HEK293T (cell line): ENCODE data around the gene VPS37B.
"Not testable (repeated sequence)": the region's sequence is repeated elsewhere in the genome, so short reads cannot be mapped to it uniquely, and the experiment has no call there.

ENCODE experiments used
- CTCF ChIA-PET: fragments of 350-600 bp; formaldehyde crosslinking; extraction: SDS; loops from one replicate; lab custom pipeline; 2021; ENCODE audit warnings: antibody characterized with exemption, inconsistent platforms; lab: Yijun Ruan, JAX
- POLR2A ChIA-PET: fragments of 350-600 bp; formaldehyde crosslinking; extraction: SDS; loops from one replicate; lab custom pipeline; 2020; ENCODE audit warnings: antibody characterized with exemption, inconsistent platforms; lab: Yijun Ruan, JAX
- DNase-seq: peaks from one replicate; pipeline ENCODE4 v3.0.0; 2012; ENCODE audit warnings: mixed read lengths; ENCODE audit errors: extremely low spot score
- ARNT ChIP-seq: fragments of 450-650 bp; IDR thresholded peaks from 2 replicates; pipeline ENCODE4 v1.6.1; 2017; ENCODE audit warnings: mild to moderate bottlenecking
- BHLHE40 ChIP-seq: fragments of 450-650 bp; IDR thresholded peaks from 2 replicates; pipeline ENCODE4 v1.6.1; 2016; ENCODE audit warnings: mild to moderate bottlenecking, moderate library complexity, borderline replicate concordance
- CTBP1 ChIP-seq: fragments of 450-650 bp; IDR thresholded peaks from 2 replicates; pipeline ENCODE4 v1.6.1; 2016; ENCODE audit warnings: borderline replicate concordance
- ELF4 ChIP-seq: fragments of 450-650 bp; IDR thresholded peaks from 2 replicates; pipeline ENCODE4 v1.6.1; 2017; ENCODE audit warnings: antibody characterized with exemption
- FOXA1 ChIP-seq: fragments of 450-650 bp; IDR thresholded peaks from 2 replicates; pipeline ENCODE4 v1.6.1; 2016; ENCODE audit warnings: mild to moderate bottlenecking
- FOXK2 ChIP-seq: fragments of 450-650 bp; IDR thresholded peaks from 2 replicates; pipeline ENCODE4 v1.6.1; 2016; ENCODE audit warnings: mild to moderate bottlenecking
- FOXM1 ChIP-seq: fragments of 450-650 bp; IDR thresholded peaks from 2 replicates; pipeline ENCODE4 v1.6.1; 2017; ENCODE audit warnings: mild to moderate bottlenecking, borderline replicate concordance
- HDGF ChIP-seq: fragments of 450-650 bp; IDR thresholded peaks from 2 replicates; pipeline ENCODE4 v1.6.1; 2017; ENCODE audit warnings: antibody characterized with exemption, borderline replicate concordance
- L3MBTL2 ChIP-seq: fragments of 450-650 bp; conservative IDR thresholded peaks from 2 replicates; pipeline ENCODE4 v1.6.1; 2016; ENCODE audit warnings: mild to moderate bottlenecking
- LEF1 ChIP-seq: fragments of 450-650 bp; IDR thresholded peaks from 2 replicates; pipeline ENCODE4 v1.6.1; 2017; ENCODE audit warnings: mild to moderate bottlenecking, borderline replicate concordance
- NFRKB ChIP-seq: fragments of 450-650 bp; IDR thresholded peaks from 2 replicates; pipeline ENCODE4 v1.6.1; 2016; ENCODE audit warnings: mild to moderate bottlenecking, moderate library complexity
- PKNOX1 ChIP-seq: fragments of 450-650 bp; IDR thresholded peaks from 2 replicates; pipeline ENCODE4 v1.6.1; 2016
- SP1 ChIP-seq: fragments of 450-650 bp; IDR thresholded peaks from 2 replicates; pipeline ENCODE4 v1.6.1; 2017
- SUZ12 ChIP-seq: fragments of 450-650 bp; IDR thresholded peaks from 2 replicates; pipeline ENCODE4 v1.6.1; 2016; ENCODE audit warnings: mild to moderate bottlenecking
- TARDBP ChIP-seq: fragments of 450-650 bp; IDR thresholded peaks from 2 replicates; pipeline ENCODE4 v1.6.1; 2016
- ZNF384 ChIP-seq: fragments of 450-650 bp; IDR thresholded peaks from 2 replicates; pipeline ENCODE4 v1.6.1; 2016

The VPS37B gene

GRCh38 chr12:122917507-122918121 lies 21.7 kb upstream of the VPS37B start:
- TF ChIP-seq ELF4 (no peak), FOXK2 (no peak), LEF1 (no peak), ARNT (no peak), FOXA1 (no peak), TARDBP (no peak), ZNF384 (no peak), HDGF (no peak), SUZ12 (no peak), L3MBTL2 (no peak), FOXM1 (no peak), PKNOX1 (no peak), SP1 (no peak), BHLHE40 (no peak), CTBP1 (no peak), NFRKB (no peak)
- no peak for DNase-seq
- ChIA-PET POLR2A (no interaction called here), CTCF (no interaction called here)

- DNase-seq = no peak
- ChIA-PET CTCF (no interaction called here), POLR2A (no interaction called here)
- TF ChIP-seq NFRKB (no peak), SP1 (no peak), ARNT (no peak), PKNOX1 (no peak), FOXK2 (no peak), LEF1 (no peak), L3MBTL2 (no peak), HDGF (no peak), ZNF384 (no peak), ELF4 (no peak), FOXM1 (no peak), SUZ12 (no peak), FOXA1 (no peak), CTBP1 (no peak), BHLHE40 (no peak)
These were observed 13.7 kb upstream of the VPS37B start for GRCh38 chr12:122909442-122910288.

GRCh38 chr12:122908915-122909314 lies 13.0 kb upstream of the VPS37B start:
- POLR2A ChIA-PET = no interaction called here

GRCh38 chr12:122905258-122905657 lies 9.3 kb upstream of the VPS37B start:
- DNase-seq, CTCF ChIA-PET, POLR2A ChIA-PET: not testable (repeated sequence)

More at GRCh38 chr12:122908915-122909314, 13.0 kb upstream of the VPS37B start:
- DNase-seq = no peak
- CTCF ChIA-PET = interaction anchor here (0.7 kb wide), 1 partner anchor 10 kb away, joined by 3 read pairs; no protein-coding TSS in a partner anchor
- TF ChIP-seq ELF4 (no peak), BHLHE40 (no peak), FOXM1 (no peak), ARNT (no peak), L3MBTL2 (no peak), HDGF (no peak), FOXK2 (no peak), SUZ12 (no peak), ZNF384 (no peak), TARDBP (no peak), LEF1 (no peak), FOXA1 (no peak)

GRCh38 chr12:122903693-122904034 lies 7.7 kb upstream of the VPS37B start:
- ChIA-PET CTCF (interaction anchor here (0.6 to 0.7 kb wide), 2 partner anchors 9 to 42 kb away, joined by 4 to 5 read pairs; no protein-coding TSS in a partner anchor), POLR2A (no interaction called here)
- no peak for DNase-seq
- no peak for TF ChIP-seq CTBP1

GRCh38 chr12:122902854-122903692 lies 7.1 kb upstream of the VPS37B start:
- ChIA-PET CTCF (interaction anchor here (0.6 to 0.7 kb wide), 2 partner anchors 10 to 41 kb away, joined by 4 to 5 read pairs; no protein-coding TSS in a partner anchor), POLR2A (no interaction called here)
- TF ChIP-seq TARDBP (no peak), HDGF (no peak), ELF4 (no peak), FOXM1 (no peak), PKNOX1 (no peak), CTBP1 (no peak), BHLHE40 (no peak), NFRKB (no peak), FOXA1 (no peak), SUZ12 (no peak), SP1 (no peak), LEF1 (no peak), ARNT (no peak), ZNF384 (no peak), L3MBTL2 (no peak), FOXK2 (no peak)
- no peak for DNase-seq
